ENCODE measurements around the gene STS.
"Not testable (repeated sequence)": the region's sequence is repeated elsewhere in the genome, so short reads cannot be mapped to it uniquely, and the experiment has no call there.

Gene STS

GRCh38 chrX:7170898-7171297 is 23.4 kb downstream of the STS start:
- no peaks in the 10 kb centered on the region for H3K4me1 Mint-ChIP-seq (ENCODE audit: low read depth in 2 of 2)
- no peak overlapping the region for H3K27ac Mint-ChIP-seq
- no peaks in the 10 kb centered on the region for H3K27me3 Mint-ChIP-seq
- H3K4me3 Mint-ChIP-seq, result no peak overlapping the region
- peak; percentile 13 to 15 (median 13) for DNase-seq
- no peaks in the 10 kb centered on the region for H3K36me3 Mint-ChIP-seq (ENCODE audit: insufficient read depth)
- no peak for ATAC-seq (replicated peaks)
- H3K9me3 Mint-ChIP-seq, result no peaks in the 10 kb centered on the region

GRCh38 chrX:7178859-7179258 is 31.3 kb downstream of the STS start:
- H3K27ac Mint-ChIP-seq; H3K27me3 Mint-ChIP-seq; H3K9me3 Mint-ChIP-seq; H3K4me3 Mint-ChIP-seq; DNase-seq; H3K4me1 Mint-ChIP-seq (ENCODE audit: low read depth in 2 of 2); H3K36me3 Mint-ChIP-seq (ENCODE audit: insufficient read depth); ATAC-seq (replicated peaks): not testable (repeated sequence)

- Mint-ChIP-seq H3K27me3 (no peaks in the 10 kb centered on the region), H3K4me3 (no peak overlapping the region), H3K9me3 (no peaks in the 10 kb centered on the region), H3K27ac (no peak overlapping the region), H3K36me3 (ENCODE audit: insufficient read depth) (no peaks in the 10 kb centered on the region), H3K4me1 (ENCODE audit: low read depth in 2 of 2) (peaks cover 0 to 2% of the 10 kb centered on the region in 2 donors)
- DNase-seq, result no peak
- no peak for ATAC-seq (replicated peaks)
These were observed 31.9 kb downstream of the STS start for GRCh38 chrX:7179446-7179845.

- ATAC-seq (replicated peaks), result no peak
- H3K27me3 Mint-ChIP-seq, result no peaks in the 10 kb centered on the region
- no peaks in the 10 kb centered on the region for H3K4me1 Mint-ChIP-seq (ENCODE audit: low read depth in 2 of 2)
These were observed 37.3 kb downstream of the STS start for GRCh38 chrX:7184816-7185215.

GRCh38 chrX:7188672-7189071 is 41.2 kb downstream of the STS start:
- Mint-ChIP-seq H3K27me3 (no peaks in the 10 kb centered on the region), H3K36me3 (ENCODE audit: insufficient read depth) (peaks cover 4% of the 10 kb centered on the region), H3K27ac (no peak overlapping the region), H3K9me3 (no peaks in the 10 kb centered on the region), H3K4me1 (ENCODE audit: low read depth in 2 of 2) (no peaks in the 10 kb centered on the region), H3K4me3 (no peak overlapping the region)
- ATAC-seq (replicated peaks), result no peak
- no peak for DNase-seq

More at GRCh38 chrX:7184816-7185215, 37.3 kb downstream of the STS start:
- H3K9me3 Mint-ChIP-seq, result no peaks in the 10 kb centered on the region
- H3K4me3 Mint-ChIP-seq, result no peak overlapping the region
- no peak overlapping the region for H3K27ac Mint-ChIP-seq
- DNase-seq, result no peak
- no peaks in the 10 kb centered on the region for H3K36me3 Mint-ChIP-seq (ENCODE audit: insufficient read depth)

GRCh38 chrX:7190157-7190556 is 42.6 kb downstream of the STS start:
- no peak for ATAC-seq (replicated peaks)
- H3K4me3 Mint-ChIP-seq, result no peak overlapping the region
- H3K27me3 Mint-ChIP-seq, result no peaks in the 10 kb centered on the region
- peaks cover 4% of the 10 kb centered on the region for H3K36me3 Mint-ChIP-seq (ENCODE audit: insufficient read depth)
- no peaks in the 10 kb centered on the region for H3K9me3 Mint-ChIP-seq
- no peak for DNase-seq
- no peak overlapping the region for H3K27ac Mint-ChIP-seq
- H3K4me1 Mint-ChIP-seq (ENCODE audit: low read depth in 2 of 2), result no peaks in the 10 kb centered on the region

GRCh38 chrX:7191681-7192110 is 44.2 kb downstream of the STS start:
- Mint-ChIP-seq H3K36me3 (ENCODE audit: insufficient read depth) (peaks cover 4% of the 10 kb centered on the region), H3K4me3 (no peak overlapping the region), H3K4me1 (ENCODE audit: low read depth in 2 of 2) (no peaks in the 10 kb centered on the region), H3K27ac (no peak overlapping the region), H3K27me3 (no peaks in the 10 kb centered on the region), H3K9me3 (no peaks in the 10 kb centered on the region)
- ATAC-seq (replicated peaks), result no peak
- no peak for DNase-seq

- DNase-seq, result no peak
- H3K27ac Mint-ChIP-seq, result no peak overlapping the region
- peaks cover 4% of the 10 kb centered on the region for H3K36me3 Mint-ChIP-seq (ENCODE audit: insufficient read depth)
- H3K4me3 Mint-ChIP-seq, result no peak overlapping the region
- no peaks in the 10 kb centered on the region for H3K27me3 Mint-ChIP-seq
- H3K9me3 Mint-ChIP-seq, result no peaks in the 10 kb centered on the region
- no peaks in the 10 kb centered on the region for H3K4me1 Mint-ChIP-seq (ENCODE audit: low read depth in 2 of 2)
- no peak for ATAC-seq (replicated peaks)
These were observed 45.4 kb downstream of the STS start for GRCh38 chrX:7192871-7193270.

- Mint-ChIP-seq H3K27ac (no peak overlapping the region), H3K27me3 (no peaks in the 10 kb centered on the region), H3K4me1 (ENCODE audit: low read depth in 2 of 2) (no peaks in the 10 kb centered on the region), H3K9me3 (no peaks in the 10 kb centered on the region), H3K4me3 (no peak overlapping the region), H3K36me3 (ENCODE audit: insufficient read depth) (peaks cover 4% of the 10 kb centered on the region)
- DNase-seq (no peak), ATAC-seq (replicated peaks) (no peak)
These were observed 47.1 kb downstream of the STS start for GRCh38 chrX:7194606-7195005.
